A549 (cell line): ENCODE results near the gene VAMP4. TPM values are rescaled to one million over a fixed set of nuclear protein-coding genes. Genes with fewer than 3 reads are reported as not detected.
"Not testable (repeated sequence)": the region's sequence is repeated elsewhere in the genome, so short reads cannot be mapped to it uniquely, and the experiment has no call there.

Experiments used
- ATAC-seq, 2 experiments: fragments of 200-7000 bp in 1 of 2; fragments of >200 bp in 1 of 2; cut with Nextera tagmentation in 1 of 2; cut with Tn5 transposase in 1 of 2; 3 replicates each; pipeline versions ENCODE4 v1.8.0 to v1.9.1; 2018 to 2020; ENCODE audit warnings: mild to moderate bottlenecking in 1 of 2, moderate library complexity in 1 of 2
- CTCF ChIA-PET: fragments of 300-600 bp; sonication (Branson Sonifier 250); formaldehyde crosslinking; extraction: SDS; loops from one replicate; lab custom pipeline; 2021; ENCODE audit warnings: antibody characterized with exemption, inconsistent platforms; lab: Yijun Ruan, JAX
- POLR2A ChIA-PET: fragments of 350-600 bp; formaldehyde crosslinking; extraction: SDS; loops from one replicate; lab custom pipeline; 2021; ENCODE audit warnings: antibody characterized with exemption, inconsistent platforms; lab: Yijun Ruan, JAX
- DNase-seq, 2 experiments: peaks; one replicate each; pipeline versions ENCODE4 v3.0.0 to v3.0.0-alpha.2; 2011 to 2016; ENCODE audit warnings: low read depth in 1 of 2, low spot score in 1 of 2
- FAIRE-seq: peaks from 2 replicates; lab custom pipeline; 2011; peaks lifted over from hg19 to GRCh38; lab: Jason Lieb, UNC
- H3K27ac ChIP-seq, 2 experiments: fragments of >200 bp; sonication (Bioruptor Twin); formaldehyde crosslinking; 3 replicates each; pipeline ENCODE4 v1.5.1; 2016 to 2017
- H3K4me1 ChIP-seq: fragments of >200 bp; sonication (Bioruptor Twin); formaldehyde crosslinking; 3 replicates; pipeline ENCODE4 v1.6.1; 2016
- H3K4me2 ChIP-seq: fragments of >200 bp; sonication (Bioruptor Twin); formaldehyde crosslinking; 3 replicates; pipeline ENCODE4 v1.6.1; 2016
- H3K4me3 ChIP-seq: fragments of >200 bp; sonication (Bioruptor Twin); formaldehyde crosslinking; 3 replicates; pipeline ENCODE4 v1.5.1; 2016
- H3K9me3 ChIP-seq: fragments of >200 bp; sonication (Bioruptor Twin); formaldehyde crosslinking; 3 replicates; pipeline ENCODE4 v1.6.1; 2016
- ATOH8 ChIP-seq: fragments of 250-450 bp; sonication (Bioruptor Pico); IDR thresholded peaks from 2 replicates; pipeline ENCODE4 v1.5.0; 2020; ENCODE audit warnings: low read depth, mild to moderate bottlenecking, moderate library complexity
- BCL3 ChIP-seq: fragments of >200 bp; sonication (Bioruptor Twin); formaldehyde crosslinking; IDR thresholded peaks from 3 replicates; pipeline ENCODE4 v1.6.1; 2016
- CEBPB ChIP-seq, 2 experiments: fragments of >200 bp in 1 of 2; sonication (Bioruptor Twin) in 1 of 2; formaldehyde crosslinking in 1 of 2; IDR thresholded peaks; 2 replicates each; pipeline ENCODE4 v1.6.1; 2012 to 2016
- CHD2 ChIP-seq: fragments of 150-350 bp; IDR thresholded peaks from 2 replicates; pipeline ENCODE4 v1.6.1; 2014; ENCODE audit warnings: low read length; ENCODE audit not compliant: partially characterized antibody
- EHMT2 ChIP-seq: fragments of 200-600 bp; sonication (generic); IDR thresholded peaks from 2 replicates; pipeline ENCODE4 v1.6.1; 2016; ENCODE audit warnings: antibody characterized with exemption, low read depth, mild to moderate bottlenecking, moderate library complexity
- ESRRA ChIP-seq: fragments of 150-350 bp; IDR thresholded peaks from 2 replicates; pipeline ENCODE4 v1.6.1; 2014; ENCODE audit warnings: mild to moderate bottlenecking, low read length, borderline replicate concordance
- FOSL2 ChIP-seq, 2 experiments: fragments of 450-650 bp in 1 of 2; fragments of >200 bp in 1 of 2; sonication (Bioruptor Twin) in 1 of 2; formaldehyde crosslinking; IDR thresholded peaks; 2 replicates each; pipeline versions ENCODE4 v1.5.0 to v1.6.1; 2016 to 2020; ENCODE audit warnings: mild to moderate bottlenecking in 1 of 2, moderate library complexity in 1 of 2
- FOXS1 ChIP-seq: fragments of 250-450 bp; sonication (Bioruptor Pico); IDR thresholded peaks from 2 replicates; pipeline ENCODE4 v1.5.0; 2020; ENCODE audit warnings: mild to moderate bottlenecking, moderate library complexity
- HMGXB4 ChIP-seq: fragments of 250-450 bp; sonication (Bioruptor Pico); IDR thresholded peaks from 2 replicates; pipeline ENCODE4 v1.5.0; 2021; ENCODE audit warnings: mild to moderate bottlenecking, moderate library complexity, borderline replicate concordance
- HOXB13 ChIP-seq: fragments of 250-450 bp; sonication (Bioruptor Pico); IDR thresholded peaks from 2 replicates; pipeline ENCODE4 v1.5.0; 2020; ENCODE audit warnings: low read depth, mild to moderate bottlenecking, moderate library complexity
- JUN ChIP-seq, 2 experiments: fragments of >200 bp; sonication (Bioruptor Twin); formaldehyde crosslinking; IDR thresholded peaks; 2 replicates in 1 of 2; 3 replicates in 1 of 2; pipeline ENCODE4 v1.6.1; 2016 to 2017
- JUNB ChIP-seq: fragments of >200 bp; sonication (Bioruptor Twin); formaldehyde crosslinking; IDR thresholded peaks from 2 replicates; pipeline ENCODE4 v1.6.1; 2016
- KDM1A ChIP-seq: fragments of 200-600 bp; sonication (generic); IDR thresholded peaks from 2 replicates; pipeline ENCODE4 v1.6.1; 2016; ENCODE audit warnings: low read depth, mild to moderate bottlenecking
- KDM5A ChIP-seq: fragments of 200-600 bp; sonication (generic); IDR thresholded peaks from 2 replicates; pipeline ENCODE4 v1.6.1; 2016; ENCODE audit warnings: antibody characterized with exemption, mild to moderate bottlenecking
- MAX ChIP-seq: IDR thresholded peaks from 2 replicates; pipeline ENCODE4 v1.6.1; 2012
- MAZ ChIP-seq: fragments of 150-350 bp; IDR thresholded peaks from 2 replicates; pipeline ENCODE4 v1.6.1; 2014; ENCODE audit warnings: antibody characterized with exemption, low read depth, low read length, borderline replicate concordance
- MYC ChIP-seq: IDR thresholded peaks from 2 replicates; pipeline ENCODE4 v1.6.1; 2012; ENCODE audit warnings: mild to moderate bottlenecking, inconsistent platforms, low read length, improper control_type of control experiment, borderline replicate concordance
- RARB ChIP-seq: fragments of 250-450 bp; sonication (Bioruptor Pico); IDR thresholded peaks from 2 replicates; pipeline ENCODE4 v1.8.0; 2021; ENCODE audit warnings: mild to moderate bottlenecking, moderate library complexity
- RCOR1 ChIP-seq: fragments of 150-350 bp; IDR thresholded peaks from 2 replicates; pipeline ENCODE4 v1.6.1; 2014; ENCODE audit warnings: antibody characterized with exemption, low read length, low read depth
- RFX5 ChIP-seq: fragments of 450-650 bp; IDR thresholded peaks from 2 replicates; pipeline ENCODE4 v1.7.1; 2014; ENCODE audit warnings: antibody characterized with exemption, mild to moderate bottlenecking, moderate library complexity
- SMC3 ChIP-seq: fragments of >200 bp; sonication (Bioruptor Twin); formaldehyde crosslinking; IDR thresholded peaks from 3 replicates; pipeline ENCODE4 v1.6.1; 2018; ENCODE audit warnings: inconsistent platforms
- SREBF2 ChIP-seq: fragments of 450-650 bp; IDR thresholded peaks from 2 replicates; pipeline ENCODE4 v1.6.1; 2014; ENCODE audit warnings: mild to moderate bottlenecking, moderate library complexity
- TFCP2L1 ChIP-seq: fragments of 250-450 bp; sonication (Bioruptor Pico); IDR thresholded peaks from 2 replicates; pipeline ENCODE4 v1.5.0; 2021; ENCODE audit warnings: mild to moderate bottlenecking
- USF2 ChIP-seq: fragments of 450-650 bp; IDR thresholded peaks from 2 replicates; pipeline ENCODE4 v1.6.1; 2014; ENCODE audit warnings: antibody characterized with exemption
- ZC3H11A ChIP-seq: fragments of 450-650 bp; IDR thresholded peaks from 2 replicates; pipeline ENCODE4 v1.6.1; 2014; ENCODE audit warnings: antibody characterized with exemption, mild to moderate bottlenecking
- ZNF302 ChIP-seq: fragments of 250-450 bp; sonication (Bioruptor Pico); IDR thresholded peaks from 2 replicates; pipeline ENCODE4 v1.9.0; 2021; ENCODE audit warnings: inconsistent platforms, mild to moderate bottlenecking, moderate library complexity
- WGBS: methylation state at CpG from one replicate; pipeline ENCODE4 v1.1.6; 2017; ENCODE audit errors: missing lambda C conversion rate; 5-methylcytosine and 5-hydroxymethylcytosine counted together
- polyA plus RNA-seq, 4 experiments: library from polyadenylated mRNA; depleted of rRNA in 3 of 4; stranded (reverse); fragments of >200 nt; fragmentation: RNase III in 1 of 4; extraction: RNeasy Plus Mini Kit Qiagen cat#74134 plus additional on column Dnase treatment in 1 of 4; gene quantifications; 2 replicates in 3 of 4; 3 replicates in 1 of 4; pipeline ENCODE4 v1.2.3, GENCODE V29; 2011 to 2017

VAMP4 gene
- polyA plus RNA-seq, 2 of the 4 experiments (the other 2 are of a cell fraction): 4.3 to 9.3 TPM

- ATAC-seq (no peak), DNase-seq (no peak), FAIRE-seq (no peak)
- ChIA-PET CTCF (interaction anchor here (0.9 to 3.7 kb wide), 2 partner anchors 14 to 22 kb away, joined by 3 to 16 read pairs; no protein-coding TSS in a partner anchor), POLR2A (no interaction called here)
- Histone ChIP-seq H3K4me2 (no peak overlapping the region), H3K4me1 (no peaks in the 10 kb centered on the region), H3K4me3 (no peak overlapping the region), H3K9me3 (no peaks in the 10 kb centered on the region), H3K27ac (no peak overlapping the region)
- TF ChIP-seq FOSL2 (IDR thresholded peaks at IDR 0.05): no peak
- TF ChIP-seq FOSL2 (CRISPR knock-in tag; IDR thresholded peaks at IDR 0.05): no peak
- TF ChIP-seq KDM1A: no peak
- TF ChIP-seq RARB (CRISPR knock-in tag): no peak
- TF ChIP-seq SMC3: no peak
- no peak for TF ChIP-seq ESRRA
- TF ChIP-seq MAZ: no peak
- no peak for TF ChIP-seq CHD2
- no peak for TF ChIP-seq USF2
- no peak for TF ChIP-seq JUN (IDR thresholded peaks at IDR 0.05)
- no peak for TF ChIP-seq CEBPB (IDR thresholded peaks at IDR 0.05)
- no peak for TF ChIP-seq RFX5
- TF ChIP-seq ATOH8 (CRISPR knock-in tag): no peak
- TF ChIP-seq EHMT2: no peak
- no peak for TF ChIP-seq FOXS1 (CRISPR knock-in tag)
- TF ChIP-seq JUNB: no peak
- no peak for TF ChIP-seq BCL3
- no peak for TF ChIP-seq MYC
- no peak for TF ChIP-seq HMGXB4 (CRISPR knock-in tag)
- no peak for TF ChIP-seq SREBF2
- no peak for TF ChIP-seq MAX
These were observed 11.8 kb downstream of the VAMP4 start for GRCh38 chr1:171730052-171730451.

GRCh38 chr1:171727778-171728177 is 14.1 kb downstream of the VAMP4 start:
- no peak overlapping the region for H3K4me2 ChIP-seq
- ChIA-PET CTCF (no interaction called here), POLR2A (no interaction called here)
- DNase-seq (no peak), FAIRE-seq (no peak), ATAC-seq (no peak)
- no peaks in the 10 kb centered on the region for H3K4me1 ChIP-seq
- no peaks in the 10 kb centered on the region for H3K9me3 ChIP-seq
- TF ChIP-seq KDM1A (no peak), KDM5A (no peak), ZNF302 (CRISPR knock-in tag) (no peak), HOXB13 (CRISPR knock-in tag) (no peak), FOSL2 (IDR thresholded peaks at IDR 0.05) (no peak), FOSL2 (CRISPR knock-in tag; IDR thresholded peaks at IDR 0.05) (no peak), SMC3 (no peak), RCOR1 (no peak), TFCP2L1 (CRISPR knock-in tag) (no peak), ZC3H11A (no peak), CEBPB (IDR thresholded peaks at IDR 0.05) (no peak), MAX (no peak)
- WGBS: 69% methylated on average over 3 of the region's 3 CpGs
- H3K4me3 ChIP-seq: no peak overlapping the region
- no peak overlapping the region for H3K27ac ChIP-seq

GRCh38 chr1:171723180-171723579 is 18.7 kb downstream of the VAMP4 start:
- DNase-seq, H3K27ac ChIP-seq, H3K4me1 ChIP-seq, H3K9me3 ChIP-seq, CTCF ChIA-PET, H3K4me3 ChIP-seq, POLR2A ChIA-PET, H3K4me2 ChIP-seq, ATAC-seq, FAIRE-seq: not testable (repeated sequence)
- WGBS: 81% methylated on average over 4 of the region's 4 CpGs
